Smooth muscle cell of the brain vasculature (primary cell): ENCODE results near the gene THBD.
A peak's percentile ranks its signal among the peaks of the same experiment; 100 is the strongest.

Experiments
- DNase-seq: peaks from one replicate; pipeline ENCODE4 v3.0.0-alpha.2; 2012; ENCODE audit warnings: low read depth, low spot score

THBD gene

DNA sequence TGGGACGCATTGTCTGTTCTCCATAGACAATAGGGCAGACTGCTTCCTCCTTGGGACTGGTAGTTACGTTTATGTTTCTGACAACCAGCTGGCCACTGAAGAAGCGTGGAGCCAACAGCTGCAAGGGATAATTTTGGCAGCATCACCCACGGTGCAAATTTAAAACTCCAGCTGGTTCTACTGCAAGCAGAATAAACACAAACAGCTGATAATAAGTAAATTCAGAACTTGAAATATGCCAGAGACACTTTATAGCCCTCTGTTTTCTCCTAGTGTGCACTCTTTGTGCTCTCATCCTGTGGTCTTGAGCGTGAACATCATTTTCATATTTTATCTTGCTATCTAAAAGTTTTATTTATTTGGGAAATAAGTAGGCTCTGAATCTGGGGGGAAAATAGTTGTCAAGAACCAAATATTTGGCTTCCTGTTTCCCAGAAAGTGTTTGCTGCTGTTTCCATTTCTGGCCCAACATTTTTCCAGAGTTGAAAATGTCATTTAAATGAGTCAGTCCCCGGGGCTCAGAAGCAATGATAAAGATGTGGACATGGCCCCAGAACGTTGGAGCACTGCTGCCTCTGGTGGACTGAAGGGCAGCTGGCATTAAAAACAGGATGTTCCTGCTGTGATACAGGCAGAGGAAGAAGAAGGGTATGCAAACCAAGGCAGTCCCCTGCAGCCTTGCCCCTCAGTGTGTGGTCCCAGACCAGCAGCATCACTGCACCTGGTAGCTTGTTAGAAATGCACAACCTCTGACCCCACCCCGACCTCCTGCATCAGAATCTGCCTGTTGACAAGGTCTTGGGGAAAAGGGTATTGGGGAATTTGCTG is 12.5 kb upstream of the THBD start:
- DNase-seq: no peak

DNA sequence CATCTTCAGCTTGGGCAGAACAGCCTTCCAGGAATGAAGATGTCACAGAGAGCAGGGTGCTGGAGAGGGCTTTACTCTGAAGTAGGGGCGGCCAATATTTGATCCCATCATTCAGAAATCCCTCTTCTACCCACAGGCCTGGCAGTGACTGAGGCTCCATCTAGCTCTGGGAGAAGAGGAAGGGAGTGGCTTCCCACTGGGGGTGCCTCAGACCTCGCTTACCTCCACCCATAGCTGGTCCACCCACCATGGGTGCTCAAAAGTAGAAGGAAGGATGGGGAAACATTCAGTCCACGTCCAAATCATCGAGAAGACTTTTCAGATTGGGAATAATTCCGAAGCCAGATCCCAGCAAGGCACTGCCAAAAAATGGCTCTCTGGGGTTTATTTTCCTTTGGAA is 11.8 kb upstream of the THBD start:
- DNase-seq: no peak

DNA sequence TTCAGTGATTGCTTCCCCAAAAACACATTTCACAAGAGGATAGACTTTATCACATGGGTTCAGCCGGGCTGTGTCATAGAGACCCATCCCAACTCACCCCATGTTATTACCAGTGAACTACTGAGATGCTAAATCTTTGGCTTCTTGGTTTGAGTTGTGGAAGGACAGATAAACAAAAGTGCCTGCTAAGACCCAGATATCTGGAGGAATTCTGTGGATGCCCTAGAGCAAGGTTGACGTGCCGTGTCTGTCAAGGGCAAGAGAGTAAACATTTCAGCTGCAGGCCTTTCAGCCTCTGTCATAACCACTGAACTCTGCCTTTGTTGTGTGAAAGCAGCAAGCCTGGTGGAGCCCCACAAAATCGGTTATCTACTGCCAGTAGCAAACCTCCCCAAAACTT is 11.2 kb upstream of the THBD start:
- no peak for DNase-seq

DNA sequence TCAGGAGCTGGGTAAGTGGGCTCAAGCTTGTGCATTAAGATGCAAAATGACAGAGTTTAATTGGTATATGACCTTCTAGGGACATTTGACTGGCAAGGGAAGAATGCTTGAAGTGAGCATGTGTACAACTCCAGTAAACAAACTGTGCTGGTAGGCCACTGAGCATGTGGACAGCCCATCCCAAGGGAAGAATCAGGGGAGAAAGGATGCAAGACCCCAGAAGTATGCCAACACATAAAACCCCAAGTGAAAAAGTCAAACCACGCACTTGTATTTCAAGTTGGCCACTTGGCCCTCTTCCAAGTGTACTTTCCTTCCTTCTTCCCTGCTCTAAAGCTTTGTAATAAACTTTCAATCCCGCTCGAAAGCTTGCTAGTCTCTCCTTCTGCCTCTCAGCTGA is 10.4 kb upstream of the THBD start:
- DNase-seq: no peak

DNA sequence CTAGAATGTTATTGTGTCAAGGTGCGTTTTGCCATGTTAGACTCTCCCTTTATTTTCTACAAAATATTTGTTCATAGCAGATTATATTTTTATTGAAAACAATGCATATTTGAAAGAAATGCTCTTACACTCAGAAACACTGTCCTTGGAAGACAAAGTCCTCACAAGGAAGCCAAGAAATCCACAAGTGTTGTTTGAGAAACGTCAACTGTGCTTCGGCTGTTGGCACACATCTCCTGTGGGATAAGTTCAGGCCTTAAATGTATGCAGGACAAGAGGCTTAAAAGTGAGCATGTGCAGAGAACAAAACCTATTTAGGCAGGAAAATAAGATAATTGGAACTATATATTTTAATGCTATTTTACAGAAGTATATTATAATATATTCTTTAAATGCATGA is 9.5 kb upstream of the THBD start:
- no peak for DNase-seq

DNA sequence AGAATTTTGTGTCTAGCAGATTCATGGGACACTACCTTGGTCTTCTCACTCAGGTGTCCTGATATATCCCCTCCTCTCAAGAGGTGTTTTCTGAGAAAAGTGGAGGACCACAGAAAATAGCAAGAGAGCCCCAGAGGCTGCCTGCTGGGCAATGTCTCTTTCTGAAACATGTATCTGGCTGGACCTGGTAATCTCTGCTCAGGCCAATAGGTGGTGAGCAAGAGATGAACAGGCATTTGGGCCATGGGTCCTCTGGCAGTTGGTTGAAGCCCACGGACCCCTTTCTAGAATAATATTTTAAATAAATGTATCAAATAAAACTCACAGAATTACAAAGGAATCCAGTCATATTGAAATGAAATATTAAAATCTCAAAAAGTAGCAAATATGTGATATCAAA is 8.8 kb upstream of the THBD start:
- no peak for DNase-seq

DNA sequence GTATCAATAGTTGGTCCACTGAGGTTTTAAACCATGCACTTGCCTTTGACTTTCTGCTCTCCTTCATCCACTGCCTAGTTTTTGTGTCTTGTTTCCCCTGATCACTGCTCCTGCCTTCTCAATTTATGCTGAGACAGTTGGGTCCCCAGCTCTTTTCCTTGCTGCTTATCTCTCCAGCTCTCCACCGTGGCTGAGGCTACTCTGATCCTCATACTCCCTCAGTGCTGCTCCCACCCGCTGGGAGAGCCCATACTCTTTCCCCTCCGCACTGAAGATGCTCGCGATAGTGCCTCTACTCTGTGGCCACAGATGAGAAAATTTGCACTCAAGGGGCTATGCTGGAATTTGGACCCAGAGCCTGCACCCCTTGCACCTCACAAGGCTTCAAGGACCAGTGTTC is 3.4 kb upstream of the THBD start:
- no peak for DNase-seq

DNA sequence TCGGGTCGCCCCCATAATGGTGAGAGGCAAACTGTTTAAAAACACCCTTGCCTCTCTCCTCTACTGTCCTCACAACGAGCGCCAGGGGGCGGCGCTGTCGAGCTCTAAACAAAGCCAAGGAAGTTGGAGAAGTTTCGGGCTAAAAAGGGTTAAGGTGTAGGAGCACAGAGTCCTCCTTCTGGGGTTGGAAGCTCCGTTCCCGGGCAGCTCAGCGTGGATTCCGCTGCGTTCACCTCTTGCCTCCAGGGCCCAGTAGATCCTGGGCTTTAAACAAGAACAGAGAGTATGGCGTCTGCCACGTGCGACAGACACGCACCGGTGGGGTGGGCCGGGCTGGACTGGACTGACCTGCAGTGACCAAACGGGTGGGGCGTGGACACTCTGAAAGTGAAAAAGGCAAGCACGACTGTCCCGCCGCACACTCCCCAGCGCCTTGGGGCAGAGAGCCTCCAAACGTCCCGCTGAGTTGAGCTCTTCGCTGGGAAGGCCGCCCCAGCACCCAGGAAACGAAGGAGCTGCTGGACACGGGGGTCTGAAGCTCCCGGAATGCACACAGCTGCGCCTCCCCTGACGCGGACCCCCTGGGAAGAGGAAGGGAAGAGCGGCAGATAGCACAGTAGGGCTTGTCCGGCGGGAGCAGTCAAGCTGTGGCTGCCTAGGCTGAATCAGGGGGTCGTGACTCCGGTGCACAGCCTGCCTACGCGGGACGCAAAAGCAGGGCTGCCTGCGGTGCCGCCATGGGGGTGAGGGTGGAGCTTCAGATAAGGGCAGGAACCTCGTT is 1.6 kb upstream of the THBD start:
- DNase-seq: peak; percentile 84

DNA sequence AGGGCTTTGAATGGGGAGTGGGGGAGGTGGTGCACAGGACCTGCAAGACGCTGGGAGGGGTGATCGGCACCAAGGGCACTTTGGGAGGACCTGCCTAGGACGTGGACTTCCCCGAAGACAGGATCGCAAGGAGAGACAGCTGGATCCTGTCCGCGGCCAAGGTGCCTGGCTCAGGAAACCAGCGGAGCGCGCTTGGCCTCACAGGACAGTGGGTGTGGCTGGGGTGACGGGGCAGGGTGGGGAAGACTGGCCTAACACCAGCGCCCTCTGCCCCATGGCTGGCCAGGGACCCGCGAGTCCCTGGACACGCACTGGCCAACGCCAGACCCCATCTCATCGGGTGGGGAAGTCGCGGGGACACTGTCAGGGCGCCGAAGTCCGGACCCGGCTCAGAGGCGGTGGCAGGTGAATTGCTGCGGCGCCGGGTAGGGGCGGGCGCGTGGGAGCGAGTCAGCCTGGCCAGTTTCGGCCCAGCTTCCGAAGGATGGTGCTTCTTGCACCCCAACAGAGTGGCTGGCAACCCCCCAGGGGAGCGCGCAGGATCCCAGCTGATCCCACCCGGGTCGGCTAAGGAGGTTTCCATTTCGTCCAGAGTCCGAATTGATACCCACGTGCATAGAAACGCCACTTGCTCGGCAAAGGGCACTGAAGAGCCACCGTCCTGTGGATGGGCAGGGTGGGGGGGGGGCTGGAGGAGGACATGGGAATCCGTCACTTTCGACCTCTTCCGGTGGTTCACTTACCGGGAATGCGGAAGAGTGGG is 785 bp upstream of the THBD start:
- no peak for DNase-seq

DNA sequence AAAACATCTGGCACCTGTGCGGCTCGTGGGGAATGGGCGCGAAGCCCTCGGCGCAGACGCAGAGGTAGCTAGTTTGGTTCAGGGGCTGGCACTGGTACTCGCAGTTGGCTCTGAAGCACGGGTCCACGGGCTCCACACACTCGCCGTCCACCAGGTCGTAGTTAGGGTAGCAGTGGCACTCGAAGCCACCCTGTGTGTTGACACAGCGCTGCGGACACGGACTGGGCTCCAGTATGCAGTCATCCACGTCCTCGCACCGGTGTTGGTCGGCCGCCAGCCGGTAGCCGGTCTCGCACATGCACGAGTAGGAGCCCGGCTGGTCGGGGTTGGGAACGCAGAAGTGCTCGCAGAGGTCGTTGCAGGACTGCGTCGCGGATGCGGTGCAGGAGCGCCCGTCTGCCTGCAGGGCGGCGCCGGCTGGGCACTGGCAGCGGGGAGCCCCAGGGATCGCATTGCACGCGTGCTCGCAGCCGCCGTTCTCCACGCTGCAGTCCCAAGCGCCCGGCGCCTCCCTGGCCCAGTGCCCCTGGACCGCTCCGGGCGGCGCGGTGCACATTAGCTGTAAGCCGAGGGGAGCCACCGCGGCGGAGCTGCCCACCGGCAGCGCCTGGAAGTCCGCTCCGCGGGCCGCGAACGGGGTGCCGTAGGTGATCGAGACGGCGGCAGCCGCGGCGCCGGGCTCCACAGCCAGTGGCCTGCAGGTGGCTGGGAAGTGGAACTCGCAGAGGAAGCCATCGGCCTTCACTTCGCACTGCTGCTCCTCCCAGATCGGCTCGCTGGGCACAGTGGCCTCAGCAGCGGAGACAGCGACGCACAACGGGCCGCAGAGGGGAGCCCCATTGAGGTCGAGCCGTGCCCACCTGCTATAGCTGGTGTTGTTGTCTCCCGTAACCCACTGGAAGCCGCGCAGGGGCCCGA is 930 bp downstream of the THBD start:
- no peak for DNase-seq

DNA sequence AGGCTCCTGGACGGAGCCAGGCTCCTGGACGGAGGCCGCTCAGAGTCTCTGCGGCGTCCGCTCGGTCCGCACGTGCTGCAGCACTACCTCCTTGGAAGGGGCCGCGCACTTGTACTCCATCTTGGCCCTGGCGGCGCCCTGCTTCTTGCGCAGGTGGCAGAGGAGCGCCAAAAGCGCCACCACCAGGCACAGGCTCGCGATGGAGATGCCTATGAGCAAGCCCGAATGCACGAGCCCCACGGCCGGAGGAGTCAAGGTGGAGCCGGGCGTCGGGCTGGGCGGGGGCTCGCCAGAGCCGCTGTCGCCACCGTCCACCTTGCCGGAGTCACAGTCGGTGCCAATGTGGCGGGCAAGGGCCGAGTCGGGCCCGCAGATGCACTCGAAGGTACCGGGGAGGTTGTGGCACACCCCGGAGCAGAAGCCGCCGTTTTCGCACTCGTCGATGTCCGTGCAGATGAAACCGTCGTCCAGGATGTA is 1.7 kb downstream of the THBD start:
- DNase-seq: no peak

DNA sequence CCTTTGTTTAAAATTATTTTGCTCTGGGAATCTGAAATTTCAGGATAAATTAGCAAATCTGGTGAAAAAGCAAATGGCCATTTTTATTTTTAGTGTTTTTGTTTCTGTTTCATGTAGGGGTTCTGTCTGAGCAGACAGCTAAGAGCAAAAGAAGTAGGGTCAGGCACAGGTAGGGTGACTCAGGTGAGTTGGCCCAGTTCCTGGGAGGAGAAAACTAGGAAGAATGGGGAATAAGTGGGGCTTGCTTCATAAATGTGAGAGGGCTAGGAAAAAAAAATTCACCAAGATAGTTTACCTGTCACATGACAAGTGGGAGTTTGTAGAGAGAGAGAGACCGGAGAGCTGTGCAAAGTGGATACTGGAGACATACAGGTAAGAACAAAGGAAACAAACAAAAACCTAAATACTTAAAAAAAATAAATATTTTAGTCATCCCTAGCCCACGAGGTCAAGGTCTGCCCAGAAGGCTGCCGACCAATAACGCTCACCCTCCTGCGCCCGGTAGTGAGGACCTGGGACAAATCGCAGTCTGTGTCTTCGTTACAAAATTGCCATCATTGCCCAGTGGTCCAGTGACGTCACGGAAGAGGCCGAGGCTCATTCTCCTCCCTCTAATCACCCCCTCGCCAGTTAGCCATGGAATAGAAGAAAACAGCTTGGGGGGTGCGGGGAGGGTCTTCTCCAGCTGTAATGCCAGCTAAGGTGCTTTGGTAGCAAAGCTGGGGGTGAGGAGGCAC is 2.3 kb downstream of the THBD start:
- DNase-seq: no peak

DNA sequence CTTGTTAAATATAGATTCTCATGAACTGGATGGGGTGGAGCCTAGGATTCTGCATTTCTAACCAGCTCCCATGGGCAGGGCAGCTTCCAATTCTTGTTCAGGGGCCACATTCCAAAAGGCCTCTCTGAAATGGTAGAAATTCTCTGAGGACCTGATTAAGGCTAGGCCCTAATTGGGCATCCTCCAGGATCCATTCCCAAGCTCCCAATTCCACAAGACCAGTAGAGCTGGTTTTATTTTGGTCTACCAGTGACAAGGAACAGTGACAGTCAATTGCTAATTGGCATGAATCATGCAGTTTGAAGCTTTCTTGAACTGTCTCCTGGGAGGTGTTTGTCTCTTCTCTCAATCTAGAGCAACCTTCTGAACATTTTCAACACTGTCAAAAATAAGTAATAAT is 3.0 kb downstream of the THBD start:
- no peak for DNase-seq

DNA sequence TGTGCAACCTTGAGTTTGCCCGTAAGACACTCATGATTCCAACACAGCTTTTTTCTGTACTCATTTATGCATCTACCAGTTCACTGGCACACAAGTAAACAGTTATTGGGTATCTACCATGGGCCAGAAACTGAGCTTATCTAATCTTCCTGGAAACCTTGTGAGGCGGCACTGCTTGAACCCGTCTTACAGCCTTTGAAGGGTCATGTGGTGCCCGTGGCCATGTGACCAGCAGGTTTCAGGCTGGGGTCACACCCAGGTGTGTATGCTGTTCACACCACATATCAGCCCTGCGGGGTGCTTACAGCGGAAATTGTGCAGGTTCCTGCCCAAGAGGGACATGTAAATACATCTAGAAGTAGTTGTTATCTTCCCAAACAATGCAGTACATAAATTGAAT is 6.1 kb downstream of the THBD start:
- no peak for DNase-seq

DNA sequence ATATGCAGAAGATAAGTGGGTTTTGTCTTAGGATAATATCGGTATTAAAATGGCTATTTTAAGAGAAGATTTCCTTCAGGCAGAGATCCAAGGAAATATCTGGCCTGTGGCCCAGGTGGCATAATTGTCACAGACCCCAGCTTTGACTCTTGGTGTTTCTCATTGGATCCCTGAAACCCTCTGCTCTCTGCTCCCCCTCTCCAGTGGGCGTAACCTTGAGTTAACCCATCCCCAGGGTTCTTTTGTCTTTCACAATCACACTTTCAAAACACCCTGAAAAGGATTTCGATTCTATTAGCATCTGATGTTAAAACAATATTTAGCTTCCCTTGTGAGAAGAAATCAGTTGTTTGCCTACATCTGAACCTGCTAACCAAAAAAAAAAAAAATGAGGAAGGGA is 7.2 kb downstream of the THBD start:
- DNase-seq: no peak

DNA sequence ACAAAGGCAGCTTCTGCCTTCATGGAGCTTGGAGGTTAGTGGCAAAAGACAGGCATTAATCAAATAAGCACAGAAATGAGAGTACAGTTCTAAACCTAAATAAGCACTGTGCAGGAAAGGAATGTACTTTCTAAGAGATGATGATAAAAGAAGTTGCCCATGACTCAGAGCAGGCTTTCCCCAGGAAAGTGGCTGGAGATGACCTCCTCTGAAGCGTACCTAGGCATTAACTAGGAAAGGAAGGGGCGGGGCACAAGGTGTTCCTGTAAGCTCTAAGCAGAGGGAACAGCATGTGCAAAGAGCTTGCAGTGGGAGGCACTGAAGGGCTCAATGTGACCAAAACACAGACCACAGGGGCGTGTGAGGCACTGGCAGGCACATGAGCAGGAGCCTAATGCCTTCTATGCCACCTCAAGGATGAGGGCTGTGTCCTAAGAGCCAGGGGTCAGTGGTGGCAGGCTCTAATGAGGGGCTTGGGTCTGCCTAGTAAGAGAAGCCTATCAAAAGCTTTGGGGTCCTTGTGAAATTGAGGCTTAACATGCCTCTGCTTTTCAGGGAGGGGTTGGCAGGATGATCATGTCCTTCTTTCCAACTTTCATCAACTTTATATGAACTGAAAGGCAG is 9.5 kb downstream of the THBD start:
- DNase-seq: no peak

DNA sequence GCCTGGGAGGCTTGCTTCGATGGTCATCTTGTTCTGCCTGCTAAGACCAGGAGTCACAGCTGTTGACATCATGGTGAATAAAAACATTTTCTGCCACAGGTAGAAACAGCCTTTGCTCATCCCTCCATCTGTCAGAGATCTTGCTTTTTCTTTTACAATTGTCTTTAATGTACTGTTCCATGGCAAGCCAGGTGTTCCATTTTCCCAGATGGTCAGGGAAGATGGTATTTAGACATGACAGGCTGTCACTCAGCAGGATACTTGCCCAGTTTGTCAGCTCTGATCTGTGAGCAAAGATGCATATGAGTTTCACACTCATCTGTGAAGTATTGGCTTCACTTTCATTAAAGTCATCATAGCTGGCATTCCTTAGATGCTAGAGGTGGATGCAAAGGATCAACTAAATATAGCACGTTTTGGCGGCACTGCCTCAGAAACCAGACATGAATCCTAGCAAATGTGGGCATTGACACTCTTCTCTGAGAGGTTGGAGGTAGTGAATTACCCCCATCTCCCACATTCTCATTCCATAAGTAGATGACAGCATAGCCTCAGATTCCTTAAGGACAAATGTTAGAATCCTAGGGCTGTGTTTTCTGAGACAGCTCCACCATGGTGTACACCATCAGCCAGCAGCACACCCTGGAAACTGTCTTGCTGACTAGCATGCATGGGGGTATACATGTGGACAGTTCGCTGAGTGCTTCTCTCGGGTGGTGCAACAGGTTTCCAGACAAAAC is 10.2 kb downstream of the THBD start:
- DNase-seq: no peak

DNA sequence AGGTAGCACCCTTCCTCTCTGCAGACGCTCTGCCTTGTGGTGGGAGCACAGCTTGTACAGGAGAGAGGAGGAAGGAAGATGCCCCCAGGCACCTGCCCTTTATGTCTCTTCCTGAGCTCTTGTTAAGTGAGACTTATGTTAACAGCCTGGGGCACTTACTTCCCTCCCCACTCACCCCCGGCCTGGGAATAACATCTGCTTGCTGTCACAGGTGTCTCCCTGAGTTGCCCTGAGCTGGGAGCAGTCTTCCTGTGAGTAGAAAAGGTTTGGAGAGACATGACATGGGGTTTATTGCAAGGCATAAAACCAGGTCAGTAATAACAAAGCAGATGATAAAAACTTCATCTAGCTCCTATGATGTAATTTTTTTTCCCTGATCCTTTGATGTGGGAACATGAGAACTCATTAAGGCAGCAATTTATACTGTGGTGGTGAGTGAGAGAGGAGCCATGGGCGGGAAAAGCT is 12.4 kb downstream of the THBD start:
- no peak for DNase-seq

DNA sequence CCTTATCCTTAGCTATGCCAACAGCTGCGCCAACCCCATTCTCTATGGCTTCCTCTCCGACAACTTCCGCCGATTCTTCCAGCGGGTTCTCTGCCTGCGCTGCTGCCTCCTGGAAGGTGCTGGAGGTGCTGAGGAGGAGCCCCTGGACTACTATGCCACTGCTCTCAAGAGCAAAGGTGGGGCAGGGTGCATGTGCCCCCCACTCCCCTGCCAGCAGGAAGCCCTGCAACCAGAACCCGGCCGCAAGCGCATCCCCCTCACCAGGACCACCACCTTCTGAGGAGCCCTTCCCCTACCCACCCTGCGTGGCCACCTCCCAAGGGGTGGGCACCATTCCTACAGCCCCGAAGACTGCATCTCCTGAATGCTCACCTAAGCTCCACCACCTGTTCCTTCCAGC is 13.1 kb downstream of the THBD start:
- no peak for DNase-seq
